H9 (cell line): ENCODE data around the gene FGF11. TPM values are rescaled to one million over a fixed set of nuclear protein-coding genes. Genes with fewer than 3 reads are reported as not detected.

Source experiments
- DNase-seq: peaks from one replicate; pipeline ENCODE4 v3.0.0-alpha.2; 2017
- H2AFZ ChIP-seq: one replicate; pipeline ENCODE4 v1.6.1; 2013; ENCODE audit warnings: mild to moderate bottlenecking, low read length, control low read depth, moderate library complexity
- H2AK5ac ChIP-seq: 2 replicates; pipeline ENCODE4 v1.6.1; 2013; ENCODE audit warnings: low read length, control low read depth, mixed read lengths; ENCODE audit not compliant: insufficient read length
- H2BK120ac ChIP-seq: one replicate; pipeline ENCODE4 v1.6.1; 2013; ENCODE audit warnings: low read depth, mild to moderate bottlenecking, low read length, control low read depth, inconsistent platforms; ENCODE audit not compliant: poor library complexity, severe bottlenecking
- H2BK12ac ChIP-seq: 2 replicates; pipeline ENCODE4 v1.6.1; 2013; ENCODE audit warnings: low read length, control low read depth, mixed read lengths, low read depth; ENCODE audit not compliant: insufficient read length
- H2BK15ac ChIP-seq: 2 replicates; pipeline ENCODE4 v1.6.1; 2013; ENCODE audit warnings: low read depth, low read length, control low read depth
- H2BK20ac ChIP-seq: one replicate; pipeline ENCODE4 v1.6.1; 2013; ENCODE audit warnings: low read depth, mild to moderate bottlenecking, low read length, control low read depth, inconsistent platforms; ENCODE audit not compliant: poor library complexity, severe bottlenecking
- H2BK5ac ChIP-seq: 2 replicates; pipeline ENCODE4 v1.6.1; 2013; ENCODE audit warnings: low read length, control low read depth, mixed read lengths; ENCODE audit not compliant: insufficient read length
- H3K14ac ChIP-seq: 2 replicates; pipeline ENCODE4 v1.6.1; 2013; ENCODE audit warnings: low read length, control low read depth; ENCODE audit not compliant: insufficient read depth
- H3K18ac ChIP-seq: 2 replicates; pipeline ENCODE4 v1.6.1; 2013; ENCODE audit warnings: low read depth, mild to moderate bottlenecking, mixed read lengths, low read length, control low read depth; ENCODE audit not compliant: insufficient read length
- H3K23ac ChIP-seq: 2 replicates; pipeline ENCODE4 v1.6.1; 2013; ENCODE audit warnings: low read length, control low read depth, mixed read lengths, low read depth; ENCODE audit not compliant: insufficient read length
- H3K23me2 ChIP-seq: 2 replicates; pipeline ENCODE4 v1.6.1; 2013; ENCODE audit warnings: low read depth, mild to moderate bottlenecking, mixed read lengths, low read length, control low read depth; ENCODE audit not compliant: insufficient read length, poor library complexity, severe bottlenecking
- H3K27ac ChIP-seq: 2 replicates; pipeline ENCODE4 v1.5.1; 2013; ENCODE audit warnings: low read length, control low read depth, mixed read lengths, low read depth; ENCODE audit not compliant: insufficient read length
- H3K27me3 ChIP-seq: 2 replicates; pipeline ENCODE4 v1.6.1; 2013; ENCODE audit warnings: low read length, control low read depth, inconsistent platforms; ENCODE audit not compliant: insufficient read depth
- H3K4ac ChIP-seq: 2 replicates; pipeline ENCODE4 v1.6.1; 2013; ENCODE audit warnings: low read depth, mild to moderate bottlenecking, control low read depth, inconsistent platforms, low read length, moderate library complexity
- H3K4me1 ChIP-seq: 2 replicates; pipeline ENCODE4 v1.6.1; 2013; ENCODE audit warnings: low read length, control low read depth, inconsistent platforms; ENCODE audit not compliant: insufficient read depth
- H3K4me2 ChIP-seq: 2 replicates; pipeline ENCODE4 v1.6.1; 2013; ENCODE audit warnings: low read length, control low read depth, mixed read lengths; ENCODE audit not compliant: insufficient read length, insufficient read depth
- H3K56ac ChIP-seq: 2 replicates; pipeline ENCODE4 v1.6.1; 2013; ENCODE audit warnings: low read depth, mild to moderate bottlenecking, mixed read lengths, low read length, control low read depth; ENCODE audit not compliant: insufficient read length
- H3K79me1 ChIP-seq: 2 replicates; pipeline ENCODE4 v1.6.1; 2013; ENCODE audit warnings: low read depth, mild to moderate bottlenecking, moderate library complexity, low read length, control low read depth, inconsistent platforms; ENCODE audit not compliant: insufficient read depth, poor library complexity, severe bottlenecking
- H3K79me2 ChIP-seq: 2 replicates; pipeline ENCODE4 v1.6.1; 2013; ENCODE audit warnings: low read length, control low read depth, inconsistent platforms; ENCODE audit not compliant: insufficient read depth
- H3K9ac ChIP-seq: 2 replicates; pipeline ENCODE4 v1.6.1; 2013; ENCODE audit warnings: low read length, control low read depth, mixed read lengths; ENCODE audit not compliant: insufficient read length; ENCODE audit errors: extremely low read depth
- H3K9me3 ChIP-seq: one replicate; pipeline ENCODE4 v1.6.1; 2013; ENCODE audit warnings: low read depth, low read length, inconsistent platforms; ENCODE audit not compliant: control insufficient read depth
- H3T11ph ChIP-seq: one replicate; pipeline ENCODE4 v1.6.1; 2013; ENCODE audit warnings: mild to moderate bottlenecking, low read length, control low read depth, inconsistent platforms
- H4K20me1 ChIP-seq: one replicate; pipeline ENCODE4 v1.6.1; 2013; ENCODE audit not compliant: control insufficient read depth, insufficient read length, insufficient read depth
- H4K5ac ChIP-seq: 2 replicates; pipeline ENCODE4 v1.6.1; 2013; ENCODE audit warnings: low read depth, mild to moderate bottlenecking, mixed read lengths, low read length, control low read depth; ENCODE audit not compliant: insufficient read length
- H4K8ac ChIP-seq: replicated peaks from 2 replicates; pipeline ENCODE4 v1.6.1; 2013; ENCODE audit warnings: low read length, control low read depth, mixed read lengths, low read depth; ENCODE audit not compliant: insufficient read length
- H4K91ac ChIP-seq: 2 replicates; pipeline ENCODE4 v1.6.1; 2013; ENCODE audit warnings: low read depth, mild to moderate bottlenecking, moderate library complexity, mixed read lengths, low read length, control low read depth; ENCODE audit not compliant: insufficient read length
- H3K27ac Mint-ChIP-seq, 3 experiments: 2 replicates in 2 of 3; 3 replicates in 1 of 3; pipeline ENCODE4 v1.8.0; 2020 to 2021; ENCODE audit warnings: mixed read lengths in 3 of 3, mild to moderate bottlenecking in 1 of 3, moderate library complexity in 1 of 3
- H3K27me3 Mint-ChIP-seq: 2 replicates; pipeline ENCODE4 v1.8.0; 2021; ENCODE audit warnings: low read depth, mild to moderate bottlenecking, moderate library complexity, mixed read lengths
- H3K36me3 Mint-ChIP-seq, 3 experiments: 2 replicates in 2 of 3; 3 replicates in 1 of 3; pipeline ENCODE4 v1.8.0; 2020 to 2021; ENCODE audit warnings: low read depth in 3 of 3, mixed read lengths in 3 of 3; ENCODE audit not compliant: insufficient read depth in 1 of 3
- H3K4me1 Mint-ChIP-seq, 2 experiments: 2 replicates each; pipeline ENCODE4 v1.8.0; 2020; ENCODE audit warnings: mixed read lengths in 2 of 2
- H3K4me3 Mint-ChIP-seq, 2 experiments: 2 replicates in 1 of 2; 3 replicates in 1 of 2; pipeline ENCODE4 v1.8.0; 2020 to 2021; ENCODE audit warnings: mild to moderate bottlenecking in 2 of 2, mixed read lengths in 2 of 2, moderate library complexity in 1 of 2
- H3K9me3 Mint-ChIP-seq, 2 experiments: 2 replicates in 1 of 2; 3 replicates in 1 of 2; pipeline ENCODE4 v1.8.0; 2020; ENCODE audit warnings: mild to moderate bottlenecking in 2 of 2, mixed read lengths in 2 of 2, moderate library complexity in 1 of 2
- CTCF ChIP-seq: fragments of 200-600 bp; sonication (generic); conservative IDR thresholded peaks from 3 replicates; pipeline ENCODE4 v1.8.0; 2021; ENCODE audit warnings: antibody characterized with exemption, mild to moderate bottlenecking
- WGBS: extraction: QIAGEN DNeasy Blood & Tissue Kit; methylation state at CpG from one replicate; pipeline ENCODE4 v1.1.7; 2013; ENCODE audit warnings: missing lambda C conversion rate, low lambda C conversion rate, mixed read lengths; ENCODE audit not compliant: insufficient read length; ENCODE audit errors: extremely low coverage; 5-methylcytosine and 5-hydroxymethylcytosine counted together
- total RNA-seq: library from RNA; stranded (reverse); gene quantifications from 2 replicates; pipeline ENCODE4 v1.2.1, GENCODE V29; 2021

Gene FGF11
- total RNA-seq, 1 experiment from 2014 or later: 15.2 TPM

GRCh38 chr17:7466639-7467341 lies 27.5 kb downstream of the FGF11 start:
- Histone ChIP-seq H2AFZ (no peak overlapping the region), H4K20me1 (peaks cover 2% of the 10 kb centered on the region), H3K27ac (no peak overlapping the region), H3T11ph (no peak overlapping the region), H2AK5ac (no peak overlapping the region), H2BK15ac (no peak overlapping the region), H3K4me1 (no peaks in the 10 kb centered on the region; the same call in 1 of the 2 replicates), H3K14ac (no peak overlapping the region; the same call in 1 of the 2 replicates), H2BK5ac (no peak overlapping the region), H3K23me2 (no peaks in the 10 kb centered on the region), H4K5ac (no peak overlapping the region), H3K23ac (no peak overlapping the region), H3K4me2 (no peak overlapping the region), H3K9me3 (no peaks in the 10 kb centered on the region), H2BK12ac (no peak overlapping the region), H3K56ac (no peak overlapping the region), H3K79me2 (no peaks in the 10 kb centered on the region), H4K91ac (no peak overlapping the region), H2BK120ac (no peak overlapping the region), H3K79me1 (no peaks in the 10 kb centered on the region), H2BK20ac (no peak overlapping the region), H3K18ac (no peak overlapping the region), H3K27me3 (no peaks in the 10 kb centered on the region), H3K4ac (no peak overlapping the region), H3K9ac (no peak overlapping the region), H4K8ac (no peak overlapping the region)
- DNase-seq: no peak
- Mint-ChIP-seq H3K36me3 (peaks cover 2 to 18% (median 17%) of the 10 kb centered on the region in 3 experiments; a peak in 5 of 7 replicates), H3K4me1 (peaks cover 0 to 2% of the 10 kb centered on the region in 2 experiments), H3K4me3 (no peak overlapping the region), H3K27ac (peak overlapping the region in 2 of 3 experiments; percentile 44 to 91; a peak in 4 of 7 replicates), H3K27me3 (no peaks in the 10 kb centered on the region), H3K9me3 (no peaks in the 10 kb centered on the region)
- no peak for TF ChIP-seq CTCF
- no CpG with 5 or more reads among the region's 16 CpGs for WGBS
